Cardiac septum (tissue), 1 donor: ENCODE data around the gene TRPT1. TPM values are rescaled to one million over a fixed set of nuclear protein-coding genes. Genes with fewer than 3 reads are reported as not detected.

Experiments
- DNase-seq: peaks from one replicate; pipeline ENCODE4 v3.0.0-alpha.2; 2020; ENCODE audit warnings: low spot score
- intact Hi-C: fragments of 100-400 bp; cut with DNase I; formaldehyde crosslinking; loops from one replicate; pipeline ENCODE4 v1.14.0; 2022
- total RNA-seq: library from RNA; stranded (reverse); fragmentation: NEBNext Ultra II Directional; extraction: Animal tissue kit (Norgen Biotek cat#: 25700); gene quantifications from one replicate; pipeline ENCODE4 v1.2.1, GENCODE V29; 2021
- donor health status: DM: no; HTN: no; CAD: no.

TRPT1 gene
- total RNA-seq, 1 donor from 2014 or later, result 49.7 TPM

DNA sequence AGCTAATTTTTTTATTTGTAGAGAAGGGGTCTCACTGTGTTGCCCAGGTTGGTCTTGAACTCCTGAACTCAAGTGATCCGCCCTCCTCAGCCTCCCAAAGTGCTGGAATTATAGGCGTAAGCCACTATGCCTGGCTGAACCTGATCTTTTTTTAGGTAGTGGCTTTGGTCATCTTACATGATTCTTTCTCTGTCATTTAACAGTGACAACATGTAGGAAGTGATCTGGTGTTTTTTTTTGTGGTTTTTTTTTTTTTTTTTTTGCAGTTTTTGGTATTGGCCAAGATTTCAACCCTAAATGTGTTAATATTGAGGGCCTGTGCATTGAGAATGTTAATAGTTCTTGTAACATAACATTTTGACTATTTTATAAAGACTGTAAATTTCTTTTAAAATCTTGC is 27.5 kb downstream of the TRPT1 start:
- DNase-seq, result no peak
- intact Hi-C loops, result no loop called here

DNA sequence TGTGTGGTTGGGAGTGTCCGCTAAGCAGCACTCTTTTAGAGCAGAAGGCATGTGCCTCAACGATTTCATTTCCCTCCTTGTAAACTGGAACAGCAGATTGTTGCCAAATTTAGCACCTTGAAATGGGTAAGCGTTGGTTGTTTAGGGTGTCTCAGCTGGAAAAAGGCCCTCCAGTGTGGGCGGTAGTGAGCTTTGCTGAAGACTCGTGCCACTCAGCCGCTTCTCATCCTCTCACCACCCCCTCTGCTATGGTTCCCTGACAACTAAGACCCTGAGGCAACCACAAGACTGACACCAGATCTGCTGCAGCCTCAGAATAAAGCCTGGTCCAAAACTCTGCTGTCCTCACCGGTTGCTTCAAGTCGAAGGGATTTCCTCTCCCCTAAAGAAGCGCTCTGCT is 29.4 kb downstream of the TRPT1 start:
- intact Hi-C loops, result no loop called here
- DNase-seq, result no peak

DNA sequence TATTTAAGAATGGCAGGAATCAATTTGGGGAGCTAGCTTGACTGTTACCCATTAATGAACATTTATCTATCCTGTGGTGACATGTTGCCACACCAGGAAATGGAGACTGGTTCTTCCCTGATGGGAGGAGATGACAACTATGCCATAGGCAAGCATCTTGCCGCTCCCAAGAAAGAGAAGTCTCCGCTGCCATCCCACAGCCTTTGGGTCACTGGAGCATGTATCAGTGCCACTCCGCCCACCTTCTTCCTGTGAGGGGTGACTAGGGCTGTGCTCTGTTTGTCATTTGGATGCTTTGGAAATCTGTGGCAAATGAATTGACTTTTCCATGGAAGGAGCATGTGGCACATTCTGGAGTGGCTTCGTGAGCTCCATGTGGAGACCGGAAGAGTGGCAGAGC is 33.6 kb downstream of the TRPT1 start:
- no peak for DNase-seq
- intact Hi-C loops, result no loop called here

DNA sequence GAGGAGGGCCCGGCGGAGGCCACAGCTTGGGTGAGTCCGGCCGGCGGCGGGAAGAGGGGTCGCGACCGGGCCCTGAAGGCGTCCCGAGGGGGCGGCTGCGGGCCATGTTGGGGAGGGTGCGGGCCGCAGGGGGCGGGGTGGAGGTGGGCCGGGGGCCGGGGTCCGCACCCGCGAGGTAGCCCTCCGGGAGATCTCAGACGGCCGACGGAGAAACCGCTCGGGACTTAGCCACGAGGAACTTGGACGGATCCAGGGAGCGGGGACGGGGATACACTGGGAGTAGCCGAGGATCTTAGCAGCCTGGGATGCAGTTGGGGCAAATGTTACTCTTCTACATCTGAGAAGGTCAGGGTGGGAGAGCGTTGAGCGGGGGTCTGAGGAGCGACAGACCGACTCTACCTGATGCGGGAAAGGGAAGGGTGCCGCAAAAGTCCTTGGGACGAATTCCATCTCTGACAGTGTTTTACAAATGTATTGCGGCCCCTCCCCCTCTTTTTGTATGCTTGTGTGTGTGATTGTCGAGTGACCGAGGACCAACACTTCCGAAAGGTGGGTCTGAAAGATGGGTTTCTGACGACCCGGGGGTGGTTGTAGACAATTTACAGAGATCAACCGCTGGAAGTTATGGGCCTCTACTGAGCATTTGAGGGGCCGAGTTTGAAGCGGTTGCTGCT is 39.4 kb downstream of the TRPT1 start:
- intact Hi-C loops, result loop anchor here (5.0 kb wide), 1 partner anchor 46 kb away; the partner anchor contains the start of genes DNAJC4 and VEGFB

DNA sequence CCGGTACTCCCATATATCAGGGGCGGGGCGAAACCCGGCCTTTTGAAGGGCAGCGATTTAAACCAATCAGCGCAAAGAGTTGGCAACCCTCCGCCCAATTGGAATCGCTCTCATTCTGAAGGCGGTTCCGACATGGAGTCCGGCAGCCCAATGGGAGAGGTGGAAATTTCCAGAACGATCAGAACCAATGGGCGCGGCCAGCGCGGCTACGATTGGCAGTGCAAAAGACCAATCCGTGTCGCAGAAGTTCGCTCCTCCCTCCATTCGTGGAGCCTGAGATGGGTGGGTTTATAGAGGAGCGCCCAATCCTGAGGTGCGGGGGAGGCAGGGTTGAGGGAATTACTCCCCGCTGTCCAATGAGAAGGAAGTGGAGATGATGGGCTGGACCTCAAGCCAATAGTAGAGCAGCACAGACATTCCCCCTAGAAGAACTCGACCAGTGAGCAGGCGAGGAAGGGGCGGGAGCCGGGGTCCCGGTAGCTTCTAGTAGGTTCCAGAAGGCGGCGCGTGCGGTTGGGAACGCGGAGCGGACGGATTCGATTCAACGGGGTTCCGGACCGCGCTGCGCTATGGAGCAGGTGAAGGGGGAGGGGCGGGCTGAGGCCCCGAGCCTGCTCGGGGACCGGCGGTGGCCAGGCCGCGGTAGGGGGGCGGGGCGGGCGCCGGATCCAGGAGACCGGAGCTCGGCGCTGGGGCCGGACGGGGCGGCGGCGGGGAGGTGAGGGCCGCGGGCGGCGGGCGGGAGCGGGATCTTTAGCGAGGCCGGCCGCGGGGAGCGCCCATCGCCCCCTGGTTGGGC is 40.1 kb downstream of the TRPT1 start, which contains the start of gene STIP1:
Gene STIP1 (plus strand): TSS at position 479 of the 799 bp plus-strand sequence. CDS start 91 bp downstream, at position 570.
- intact Hi-C loops, result loop anchor here (5.0 kb wide), 1 partner anchor 46 kb away; the partner anchor contains the start of genes DNAJC4 and VEGFB
- peak; percentile 98 for DNase-seq

More for the DNA sequence above, 39.4 kb downstream of the TRPT1 start:
- DNase-seq, result no peak

DNA sequence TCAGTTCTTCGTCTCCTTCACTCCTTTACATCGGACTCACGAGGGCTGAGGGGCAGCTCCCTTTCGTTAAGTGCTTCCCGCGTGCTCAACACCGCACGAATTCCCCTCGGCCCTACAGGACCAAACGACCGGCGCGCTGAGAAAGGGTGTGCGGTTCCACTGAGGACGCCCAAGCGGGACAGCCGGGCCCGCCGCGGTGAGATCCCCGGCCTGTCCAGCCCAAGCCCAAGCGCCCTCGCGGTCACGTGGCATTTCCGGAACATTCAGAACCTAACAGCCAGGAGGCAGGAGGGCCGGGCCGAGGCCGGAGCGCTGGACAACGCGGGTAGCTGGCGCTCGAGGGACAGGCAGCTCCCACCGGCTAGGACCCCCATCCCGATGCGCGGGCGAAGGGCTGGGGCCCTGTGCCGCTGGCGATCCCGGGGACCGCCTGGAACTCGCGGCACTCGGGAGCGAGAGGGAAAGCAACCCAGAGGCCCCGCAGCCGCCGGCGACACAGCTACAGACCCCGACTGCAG is 40.8 kb downstream of the TRPT1 start:
- intact Hi-C loops, result loop anchor here (5.0 kb wide), 1 partner anchor 47 kb away; the partner anchor contains the start of genes DNAJC4 and VEGFB

DNA sequence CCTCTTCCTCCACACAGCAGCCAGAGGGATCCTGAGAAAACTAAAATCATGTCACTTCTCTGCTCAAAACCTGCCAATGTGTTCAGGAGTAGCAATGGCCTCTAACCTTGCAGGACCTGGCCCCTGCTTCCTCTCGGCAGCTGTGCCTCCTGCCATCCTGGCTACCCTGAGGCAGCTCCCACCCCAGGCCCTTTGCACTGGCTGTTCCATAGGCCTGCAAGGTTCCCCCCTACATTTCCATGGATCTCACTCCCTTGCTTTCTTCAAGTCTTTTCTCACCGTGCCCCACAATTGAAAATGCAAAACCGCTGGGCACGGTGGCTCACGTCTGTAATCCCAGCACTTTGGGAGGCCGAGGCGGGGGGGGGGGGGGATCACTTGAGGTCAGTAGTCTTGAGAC is 42.1 kb downstream of the TRPT1 start:
- intact Hi-C loops, result no loop called here
- DNase-seq, result no peak

More for the DNA sequence above, 40.8 kb downstream of the TRPT1 start:
- DNase-seq, result peak; percentile 94

DNA sequence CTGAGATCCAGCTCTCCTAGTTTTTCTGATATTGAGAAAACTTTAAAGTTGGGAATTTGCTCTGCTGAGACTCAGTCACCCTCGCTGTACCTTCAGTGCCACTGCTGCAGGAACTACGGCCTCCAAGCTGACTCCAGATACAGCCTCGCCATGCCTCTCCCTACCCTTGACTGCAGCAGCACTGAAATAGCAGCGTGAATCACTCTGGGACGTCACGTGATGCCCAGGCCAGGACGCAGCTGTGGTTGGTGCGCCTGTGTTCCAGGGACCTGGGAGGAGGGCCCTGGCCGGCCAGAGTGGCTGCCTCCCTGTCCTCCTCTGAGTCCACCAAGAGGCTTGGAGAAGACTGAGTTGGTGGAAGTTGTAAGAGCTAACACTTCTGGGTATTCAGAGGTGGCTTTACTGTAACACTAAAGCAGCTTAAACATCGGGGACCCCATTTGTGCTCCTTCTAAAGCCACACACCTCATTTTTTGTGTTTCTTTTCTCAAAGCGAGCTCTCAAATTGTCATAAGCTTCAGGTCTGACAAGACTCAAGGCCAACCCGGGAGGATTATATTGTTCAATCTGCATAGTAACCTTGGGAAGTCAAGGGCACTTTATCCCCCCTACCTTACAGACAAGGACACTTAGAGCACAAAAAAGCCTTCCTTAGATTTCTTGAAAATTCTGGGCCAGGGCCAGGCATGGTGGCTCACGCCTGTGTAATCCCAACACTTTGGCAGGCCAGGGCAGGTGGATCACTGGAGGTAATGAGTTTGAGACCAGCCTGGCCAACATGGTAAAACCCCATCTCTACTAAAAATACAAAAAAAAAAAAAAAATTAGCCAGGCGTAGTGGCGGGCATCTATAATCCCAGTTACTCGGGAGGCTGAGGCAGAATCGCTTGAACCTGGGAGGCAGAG is 44.2 kb downstream of the TRPT1 start:
- DNase-seq, result peak; percentile 94
- intact Hi-C loops, result no loop called here

DNA sequence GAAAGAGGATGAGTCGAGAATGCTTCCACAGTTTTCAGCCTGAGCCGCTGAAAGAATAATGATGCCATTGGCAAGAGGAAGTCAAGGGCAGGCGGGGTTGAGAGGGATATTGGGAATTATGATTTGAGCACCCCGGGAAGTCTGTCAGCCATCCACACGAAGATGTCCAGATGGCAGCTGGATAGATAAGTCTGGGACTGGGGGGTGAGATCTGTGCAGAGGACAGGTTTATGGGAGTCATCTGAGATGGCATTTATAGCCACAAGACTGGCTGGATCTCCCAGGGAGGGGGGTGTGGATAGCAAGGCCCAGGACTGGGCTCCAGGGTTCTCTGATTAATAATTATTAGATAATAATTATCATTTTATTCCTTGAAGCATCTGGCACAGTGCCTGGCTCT is 45.1 kb downstream of the TRPT1 start:
- no peak for DNase-seq
- intact Hi-C loops, result no loop called here

DNA sequence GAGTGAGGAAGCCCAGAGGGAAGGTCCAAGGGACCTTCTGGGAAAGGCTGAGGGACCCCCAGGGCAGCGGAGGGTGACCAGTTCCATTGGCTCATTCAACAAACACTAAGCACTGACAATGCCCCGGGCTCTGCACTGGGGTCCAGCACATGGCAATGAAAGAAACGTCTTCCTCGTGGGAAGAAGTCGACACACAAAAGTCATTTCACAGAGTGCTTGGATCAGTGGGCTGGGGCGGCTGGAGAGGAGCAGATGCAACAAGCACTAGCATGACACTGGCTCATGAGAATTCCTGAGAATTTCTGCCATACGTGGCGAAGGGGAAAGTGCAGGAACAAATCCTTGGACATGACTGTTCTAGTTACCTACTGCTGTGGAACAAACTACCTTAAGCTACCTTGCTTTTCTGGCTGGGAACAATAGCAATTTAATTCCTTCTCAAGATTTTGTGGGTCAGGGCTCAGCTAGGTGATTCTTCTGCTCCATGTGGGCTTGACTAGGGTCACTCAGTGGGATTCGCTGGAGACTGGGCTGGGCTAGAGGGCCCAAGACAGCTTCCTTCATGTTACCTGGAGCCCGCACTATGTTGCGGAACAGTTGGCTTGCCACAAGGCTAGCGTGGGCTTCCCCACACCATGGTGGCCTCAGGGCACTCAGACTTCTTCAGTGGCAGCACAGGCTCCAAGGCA is 46.9 kb downstream of the TRPT1 start:
- no peak for DNase-seq
- intact Hi-C loops, result no loop called here

DNA sequence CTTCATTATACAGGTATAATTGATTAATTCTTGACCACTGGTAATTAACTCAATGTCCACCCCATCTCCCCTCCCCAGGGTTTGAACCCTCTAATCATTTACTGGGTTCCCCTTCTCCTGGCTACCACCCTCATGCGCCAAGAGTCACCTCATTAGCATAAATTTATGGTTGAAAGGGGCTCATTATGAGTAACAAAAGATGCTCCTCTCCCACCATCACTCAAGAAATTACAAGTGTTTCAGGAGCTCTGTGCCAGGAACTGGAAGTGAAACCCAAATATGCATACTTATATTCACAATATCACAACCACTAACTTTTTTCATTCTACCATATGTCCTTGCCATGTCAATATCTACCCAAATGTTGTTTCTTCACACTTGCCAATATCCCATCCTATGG is 47.8 kb downstream of the TRPT1 start:
- no peak for DNase-seq
- intact Hi-C loops, result no loop called here

DNA sequence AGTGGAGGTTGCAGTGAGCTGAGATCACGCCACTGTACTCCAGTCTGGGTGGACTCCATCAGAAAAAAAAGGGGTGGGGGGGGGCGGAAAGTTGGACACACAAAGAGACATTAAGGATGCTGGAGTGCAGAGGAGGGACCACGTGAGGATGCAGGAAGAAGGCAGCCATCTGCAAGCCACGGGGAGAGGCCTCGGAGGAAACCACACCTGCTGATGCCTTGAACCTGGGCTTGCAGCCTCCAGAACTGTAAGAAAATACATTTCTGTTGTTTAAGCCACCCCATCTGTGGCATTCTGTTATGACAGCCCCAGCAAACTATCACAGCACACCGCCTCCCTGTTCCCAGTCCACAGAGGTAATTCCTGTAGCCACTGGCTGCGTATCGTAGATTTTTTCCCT is 49.2 kb downstream of the TRPT1 start:
- DNase-seq, result no peak
- intact Hi-C loops, result no loop called here

Other genes starting within 250 kb of the TRPT1 start
- gene OTUB1, start 239.7 kb downstream of the TRPT1 start, total RNA-seq, result 48.1 TPM
- 1.2 TPM for gene FLRT1, start 190.3 kb downstream of the TRPT1 start, total RNA-seq
- gene MACROD1, start 60.1 kb downstream of the TRPT1 start, total RNA-seq, result 86.2 TPM
- gene STIP1, start 40.0 kb downstream of the TRPT1 start, total RNA-seq, result 86.0 TPM
- gene FERMT3, start 19.5 kb downstream of the TRPT1 start, total RNA-seq, result 7.8 TPM
- 75.0 TPM for gene NUDT22, start 88 bp upstream of the TRPT1 start, total RNA-seq
- gene DNAJC4, start 4.4 kb upstream of the TRPT1 start, total RNA-seq, result 51.9 TPM
- 261 TPM for gene VEGFB, start 8.4 kb upstream of the TRPT1 start, total RNA-seq
- 57.8 TPM for gene FKBP2, start 14.9 kb upstream of the TRPT1 start, total RNA-seq
- 113 TPM for gene PPP1R14B, start 20.8 kb upstream of the TRPT1 start, total RNA-seq
- gene PLCB3, start 25.3 kb upstream of the TRPT1 start, total RNA-seq, result 9.6 TPM
- 45.9 TPM for gene BAD, start 58.5 kb upstream of the TRPT1 start, total RNA-seq
- 37.7 TPM for gene GPR137, start 59.7 kb upstream of the TRPT1 start, total RNA-seq
- gene KCNK4, start 65.1 kb upstream of the TRPT1 start, total RNA-seq, result not detected
- gene CATSPERZ, start 74.2 kb upstream of the TRPT1 start, total RNA-seq, result not detected
- gene ESRRA, start 79.3 kb upstream of the TRPT1 start, total RNA-seq, result 116 TPM
- gene TRMT112, start 91.4 kb upstream of the TRPT1 start, total RNA-seq, result 75.1 TPM
- 208 TPM for gene PRDX5, start 91.9 kb upstream of the TRPT1 start, total RNA-seq
- gene CCDC88B, start 114.0 kb upstream of the TRPT1 start, total RNA-seq, result 6.3 TPM
- 15.4 TPM for gene RPS6KA4, start 133.0 kb upstream of the TRPT1 start, total RNA-seq